ENCODE measurements around the gene GIT2.

GIT2 gene

GRCh38 chr12:110004598-110004997 lies 8.4 kb upstream of the GIT2 start:
- peaks cover 0 to 29% (median 15%) of the 10 kb centered on the region in 4 donors for H3K4me1 ChIP-seq
- no peaks in the 10 kb centered on the region for H3K9me3 ChIP-seq
- intact Hi-C loops (cut with DNase I; ENCODE audit: low total_unique reads), result no loop called here
- TF ChIP-seq CTCF (IDR thresholded peaks at IDR 0.05), result no peak
- no peak for DNase-seq
- no peak overlapping the region for H3K4me3 ChIP-seq
- no peaks in the 10 kb centered on the region for H3K36me3 ChIP-seq
- no peak overlapping the region for H3K27ac ChIP-seq
- H3K27me3 ChIP-seq, result no peaks in the 10 kb centered on the region

DNA sequence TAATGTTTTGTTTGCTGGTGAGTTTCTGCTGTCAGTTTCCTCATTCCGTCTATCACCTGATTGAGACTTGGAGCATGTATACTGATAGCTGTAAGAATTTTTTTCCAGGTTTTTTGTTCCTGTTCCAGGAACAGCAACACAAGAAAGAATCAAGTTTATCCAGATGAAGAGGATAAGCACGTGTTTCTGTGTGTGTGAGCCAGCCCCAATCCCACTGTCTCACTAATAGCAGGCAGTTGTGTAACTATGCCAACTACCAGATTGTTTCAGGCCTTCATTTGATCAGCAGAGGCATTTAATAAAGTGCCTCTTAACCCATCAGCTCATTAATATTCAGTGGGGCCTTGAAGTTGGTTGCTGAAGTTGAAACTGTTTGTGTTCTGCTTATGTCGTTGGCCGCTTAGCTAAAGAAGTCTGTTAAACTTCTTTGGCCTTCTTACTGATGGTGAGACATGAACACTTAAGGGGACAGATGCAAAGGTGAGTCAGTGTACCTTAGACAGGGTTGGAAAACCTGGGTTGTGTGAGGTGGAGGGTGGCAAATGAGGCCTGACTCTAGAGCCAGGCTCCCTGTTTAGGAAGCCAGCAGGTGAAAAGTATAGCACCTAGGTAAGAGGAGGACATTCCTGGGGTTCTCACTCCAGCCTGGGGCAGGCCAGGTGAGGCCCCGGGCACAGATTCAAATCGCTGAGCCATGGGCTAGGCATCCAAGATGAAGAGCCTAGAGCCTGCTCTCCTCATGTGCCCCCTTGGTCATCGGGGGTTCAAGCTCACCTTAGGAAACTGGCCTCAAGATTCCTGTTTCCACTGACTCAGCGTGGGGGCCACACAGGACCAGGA lies 6.7 kb upstream of the GIT2 start:
- no peak for DNase-seq
- intact Hi-C loops (cut with DNase I; ENCODE audit: low total_unique reads), result no loop called here
- no peaks in the 10 kb centered on the region for H3K9me3 ChIP-seq
- H3K4me3 ChIP-seq, result no peak overlapping the region
- TF ChIP-seq CTCF (IDR thresholded peaks at IDR 0.05), result no peak
- H3K4me1 ChIP-seq, result peaks cover 0 to 29% (median 15%) of the 10 kb centered on the region in 4 donors
- H3K27me3 ChIP-seq, result no peaks in the 10 kb centered on the region
- no peaks in the 10 kb centered on the region for H3K36me3 ChIP-seq
- peak overlapping the region in 1 of 2 donors; percentile 24 for H3K27ac ChIP-seq

GRCh38 chr12:110001596-110001995 lies 5.4 kb upstream of the GIT2 start:
- Histone ChIP-seq H3K9me3 (no peaks in the 10 kb centered on the region), H3K27me3 (no peaks in the 10 kb centered on the region), H3K36me3 (no peaks in the 10 kb centered on the region), H3K4me1 (peaks cover 0 to 34% (median 15%) of the 10 kb centered on the region in 4 donors), H3K4me3 (no peak overlapping the region), H3K27ac (peak overlapping the region in 1 of 2 donors; percentile 24)
- intact Hi-C loops (cut with DNase I; ENCODE audit: low total_unique reads), result no loop called here
- TF ChIP-seq CTCF (IDR thresholded peaks at IDR 0.05), result no peak
- DNase-seq, result no peak

- intact Hi-C loops (cut with DNase I; ENCODE audit: low total_unique reads), result loop anchor here (5.0 kb wide), 1 partner anchor 428 kb away; the partner anchor contains the start of genes MMAB and MVK
- peak; percentile 31 to 80 for DNase-seq
- no peak for TF ChIP-seq CTCF (IDR thresholded peaks at IDR 0.05)
Observed at GRCh38 chr12:109999983-110000505, 3.9 kb upstream of the GIT2 start.

DNA sequence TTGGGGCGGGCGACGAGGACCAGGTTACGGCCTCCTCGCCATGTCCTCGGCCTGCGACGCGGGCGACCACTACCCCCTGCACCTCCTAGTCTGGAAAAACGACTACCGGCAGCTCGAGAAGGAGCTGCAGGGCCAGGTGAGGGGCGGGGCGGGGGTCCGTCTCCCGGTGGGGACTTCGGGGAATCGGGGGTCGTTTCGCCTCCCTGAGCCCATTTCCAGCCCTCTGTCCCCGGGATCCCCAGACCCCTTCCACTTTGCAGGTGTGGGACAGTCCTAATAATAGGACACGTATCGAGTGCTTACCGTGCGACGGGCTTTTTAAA lies 3.4 kb upstream of the GIT2 start:
- Histone ChIP-seq H3K36me3 (no peaks in the 10 kb centered on the region), H3K4me3 (peak overlapping the region; percentile 93 to 96), H3K4me1 (peaks cover 0 to 48% (median 23%) of the 10 kb centered on the region in 4 donors), H3K27me3 (no peaks in the 10 kb centered on the region), H3K9me3 (no peaks in the 10 kb centered on the region), H3K27ac (peak overlapping the region; percentile 73 to 81)
- DNase-seq, result no peak
- no peak for TF ChIP-seq CTCF (IDR thresholded peaks at IDR 0.05)
- intact Hi-C loops (cut with DNase I; ENCODE audit: low total_unique reads), result loop anchor here (5.0 kb wide), 1 partner anchor 427 kb away; the partner anchor contains the start of genes MMAB and MVK

More at GRCh38 chr12:109999983-110000505, 3.9 kb upstream of the GIT2 start:
- peaks cover 0 to 43% (median 20%) of the 10 kb centered on the region in 4 donors for H3K4me1 ChIP-seq
- no peaks in the 10 kb centered on the region for H3K36me3 ChIP-seq
- no peaks in the 10 kb centered on the region for H3K9me3 ChIP-seq
- peak overlapping the region; percentile 93 to 96 for H3K4me3 ChIP-seq
- H3K27ac ChIP-seq, result peak overlapping the region; percentile 73 to 81
- H3K27me3 ChIP-seq, result no peaks in the 10 kb centered on the region
